HG03060 (cell line): Measurements from ENCODE around the gene FOXL1.

Experiments used
- ATAC-seq: cut with Tn5 transposase; IDR thresholded peaks from one replicate; pipeline ENCODE4 v1.9.1; 2021; ENCODE audit warnings: low read depth, moderate number of reproducible peaks; ENCODE audit not compliant: unreplicated experiment

The FOXL1 gene

DNA sequence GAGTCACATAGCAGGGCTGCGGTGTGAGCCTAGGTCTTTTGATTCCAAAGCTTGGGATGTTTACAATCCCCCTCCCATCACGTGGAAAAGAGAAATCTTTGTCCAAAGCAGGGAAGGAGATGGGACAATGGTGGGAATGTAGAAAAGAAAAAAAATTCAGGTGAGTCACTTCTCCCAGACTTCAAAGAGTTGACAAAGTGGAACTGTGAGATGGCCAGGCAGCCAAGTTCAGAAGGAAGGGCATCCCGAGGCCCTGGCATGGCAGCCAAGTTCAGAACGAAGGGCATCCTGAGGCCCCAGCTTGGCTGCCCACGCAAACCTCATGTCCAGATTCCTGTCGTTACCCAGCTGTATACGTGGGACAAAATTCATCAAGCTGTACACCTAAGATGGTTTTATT, 47.5 kb downstream of the FOXL1 start:
- ATAC-seq = no peak

DNA sequence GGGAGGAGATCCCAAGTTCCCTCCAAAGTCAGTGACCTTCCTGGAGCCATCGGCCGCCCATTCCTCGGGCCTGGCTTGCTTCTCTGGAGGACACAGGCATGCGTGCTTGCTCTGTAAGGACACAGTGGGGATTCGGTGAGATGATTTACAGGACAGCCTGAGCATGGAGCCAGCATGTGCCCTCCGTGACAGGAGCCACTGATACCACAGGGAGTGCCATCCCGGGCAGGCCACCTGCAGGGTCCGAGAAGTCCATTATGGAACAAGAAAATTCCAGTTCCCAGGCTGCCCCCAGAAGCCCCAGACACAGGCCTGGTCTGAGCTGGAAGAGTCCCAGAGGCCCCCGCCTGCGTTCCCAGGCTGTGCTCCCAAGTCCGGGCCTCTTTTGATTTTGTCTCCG, 47.9 kb downstream of the FOXL1 start:
- ATAC-seq = no peak

- ATAC-seq = no peak
Measured at GRCh38 chr16:86626966-86627365, 48.6 kb downstream of the FOXL1 start.

- no peak for ATAC-seq
Measured at GRCh38 chr16:86628614-86629013, 50.3 kb downstream of the FOXL1 start.

DNA sequence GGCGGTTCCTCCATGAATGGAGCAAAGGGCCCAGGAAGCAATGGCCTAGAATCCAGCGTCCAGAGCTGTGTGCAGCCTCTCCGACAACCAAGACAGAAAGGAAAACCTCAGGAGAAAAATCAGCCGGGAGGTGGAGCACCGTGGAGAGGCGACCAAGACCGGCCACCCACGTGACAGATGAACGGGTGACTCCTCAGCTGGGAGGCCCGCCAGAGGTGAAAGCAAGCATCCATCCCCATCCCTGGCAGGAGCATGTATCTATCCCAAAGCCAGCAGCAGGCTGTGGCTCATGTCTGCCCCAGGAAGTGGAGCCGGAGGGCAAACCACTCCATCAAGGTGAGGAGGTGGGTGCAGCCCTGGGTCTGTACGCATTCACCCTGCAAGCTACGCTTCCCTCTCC, 52.1 kb downstream of the FOXL1 start:
- ATAC-seq = no peak

DNA sequence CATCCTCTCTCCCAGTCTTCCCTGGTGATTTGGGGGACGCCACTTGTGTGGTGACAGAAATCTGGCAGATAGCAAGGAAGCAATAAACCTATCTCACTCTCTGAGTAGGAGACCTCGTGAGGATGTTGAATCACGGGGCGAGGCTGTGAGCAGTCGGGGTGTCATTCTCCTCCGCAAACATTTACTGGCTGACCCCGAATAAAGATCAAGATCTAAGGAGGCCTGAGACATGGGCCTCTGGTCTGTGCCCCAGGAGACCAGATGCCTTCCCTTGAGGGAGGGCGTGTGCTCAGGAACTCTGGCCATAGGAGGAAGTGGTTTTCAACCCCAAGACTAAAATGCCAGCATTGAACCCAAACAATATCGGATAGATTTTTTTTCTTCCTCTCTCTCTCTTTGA, 53.1 kb downstream of the FOXL1 start:
- no peak for ATAC-seq
